Daoy (cell line): Measurements from ENCODE around the gene SNW1. TPM values are rescaled to one million over a fixed set of nuclear protein-coding genes. Genes with fewer than 3 reads are reported as not detected.
A peak's percentile ranks its signal among the peaks of the same experiment; 100 is the strongest.
"Not testable (repeated sequence)": the region's sequence is repeated elsewhere in the genome, so short reads cannot be mapped to it uniquely, and the experiment has no call there.

Experiments
- DNase-seq: peaks from one replicate; pipeline ENCODE4 v3.0.0-alpha.2; 2015; ENCODE audit warnings: low read depth
- total RNA-seq: library from RNA; depleted of rRNA; stranded (reverse); fragments of >200 nt; shearing (Covaris generic); gene quantifications from 2 replicates; pipeline ENCODE4 v1.2.3, GENCODE V29; 2014

The SNW1 gene
- total RNA-seq, 1 experiment from 2014 or later: 133 TPM

DNA sequence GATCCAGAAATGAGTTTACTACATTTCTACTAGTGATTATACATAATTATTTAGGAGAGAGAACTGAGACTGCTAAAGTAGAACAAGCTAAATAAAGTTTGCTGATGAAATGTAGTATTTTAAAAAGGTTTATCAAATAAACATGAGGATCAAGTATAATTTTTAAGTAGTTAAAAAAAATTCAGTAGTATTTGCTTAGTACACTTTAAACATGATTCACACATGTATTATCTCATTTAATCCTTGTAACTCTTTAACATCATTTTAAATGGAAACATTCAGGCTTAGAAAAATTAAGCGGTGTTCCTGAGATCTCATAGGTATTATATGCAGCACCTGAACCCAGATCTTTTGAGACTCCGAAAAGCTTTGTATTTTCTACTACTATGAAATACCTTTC is 8.7 kb downstream of the SNW1 start:
- DNase-seq: no peak

DNA sequence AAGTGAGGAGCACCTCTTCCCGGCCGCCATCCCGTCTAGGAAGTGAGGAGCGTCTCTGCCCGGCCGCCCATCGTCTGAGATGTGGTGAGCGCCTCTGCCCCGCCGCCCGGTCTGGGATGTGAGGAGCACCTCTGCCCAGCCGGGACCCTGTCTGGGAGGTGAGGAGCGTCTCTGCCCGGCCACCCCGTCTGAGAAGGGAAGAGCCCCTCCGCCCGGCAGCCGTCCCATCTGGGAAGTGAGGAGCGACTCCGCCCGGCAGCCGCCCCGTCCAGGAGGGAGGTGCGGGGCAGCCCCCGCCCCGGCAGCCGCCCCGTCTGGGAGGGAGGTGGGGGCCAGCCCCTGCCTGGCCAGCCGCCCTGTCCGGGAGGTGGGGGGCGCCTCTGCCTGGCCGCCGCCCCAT is 13.5 kb downstream of the SNW1 start:
- DNase-seq: not testable (repeated sequence)

DNA sequence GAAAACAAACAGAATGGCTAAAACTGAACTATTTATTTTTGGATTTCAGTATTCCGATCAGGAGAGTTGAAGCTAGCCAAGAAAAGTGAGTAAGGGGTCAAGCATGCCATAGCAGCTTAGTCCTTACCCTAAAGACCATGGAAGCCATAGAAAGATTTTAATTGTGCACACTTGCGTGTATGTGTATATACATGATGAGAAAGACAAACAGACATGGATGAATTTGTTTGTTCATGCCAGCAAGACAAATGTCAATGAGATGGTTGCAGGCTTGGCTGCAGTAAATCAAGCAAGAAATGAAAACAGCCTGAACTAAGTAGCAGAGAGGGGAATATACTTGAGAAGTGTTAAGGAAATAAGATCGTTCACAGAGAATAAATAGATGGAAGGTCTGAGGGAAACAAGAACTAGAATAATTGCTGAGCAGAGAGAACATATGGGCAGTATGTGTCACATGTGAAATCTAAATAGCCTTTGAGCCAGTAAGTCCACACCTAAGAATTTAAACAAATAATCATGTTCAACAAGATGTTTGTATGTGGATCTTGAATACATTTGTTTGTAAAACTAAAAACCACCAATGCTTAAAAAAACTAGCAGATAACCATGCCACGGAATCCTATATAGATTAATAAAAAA is 14.8 kb downstream of the SNW1 start:
- DNase-seq: no peak

DNA sequence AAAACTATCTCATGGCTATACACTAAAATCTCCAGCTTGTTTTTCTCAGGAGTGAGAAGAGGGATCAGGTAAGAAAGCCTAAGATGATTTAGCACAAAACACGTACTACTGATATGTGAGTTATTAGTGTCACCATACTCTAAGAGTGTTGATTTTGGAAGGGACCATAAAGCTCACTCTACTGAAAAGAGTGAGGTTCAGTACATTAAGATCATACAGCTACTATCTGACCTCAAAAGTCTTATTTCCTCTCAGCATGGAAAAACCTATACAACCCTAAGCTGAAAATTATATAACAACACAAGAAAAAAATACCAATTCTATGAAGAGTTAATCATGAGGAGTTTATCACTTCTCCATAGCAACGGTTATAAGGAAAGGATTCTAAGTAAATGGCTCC is 19.5 kb downstream of the SNW1 start:
- DNase-seq: no peak

- peak; percentile 52 for DNase-seq
These were observed 22.3 kb downstream of the SNW1 start for GRCh38 chr14:77738559-77739250.

- DNase-seq: no peak
These were observed 29.9 kb downstream of the SNW1 start for GRCh38 chr14:77730976-77731497.

GRCh38 chr14:77722301-77722700 is 38.7 kb downstream of the SNW1 start:
- no peak for DNase-seq

GRCh38 chr14:77721437-77721836 is 39.5 kb downstream of the SNW1 start:
- no peak for DNase-seq

- no peak for DNase-seq
These were observed 43.2 kb downstream of the SNW1 start for GRCh38 chr14:77717608-77718305.

DNA sequence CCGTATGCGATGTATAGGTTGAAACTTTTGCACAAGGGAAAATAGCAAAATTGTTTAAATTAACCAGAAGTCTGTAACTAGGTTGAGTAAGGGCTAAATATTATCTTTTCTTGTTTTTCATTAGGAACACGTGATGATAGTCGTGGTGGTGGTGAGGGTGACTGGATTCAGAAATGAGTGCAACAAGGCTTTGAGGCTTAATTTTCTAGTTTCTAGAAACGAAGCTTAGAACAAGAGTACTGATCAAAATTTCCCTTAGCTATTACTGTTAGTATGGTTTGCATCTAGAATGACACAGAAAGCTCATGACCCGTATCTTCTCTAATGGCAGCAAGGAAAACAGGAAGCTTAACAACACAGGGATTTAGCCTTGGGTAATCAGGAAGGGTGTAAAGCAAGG is 46.0 kb downstream of the SNW1 start:
- DNase-seq: no peak

DNA sequence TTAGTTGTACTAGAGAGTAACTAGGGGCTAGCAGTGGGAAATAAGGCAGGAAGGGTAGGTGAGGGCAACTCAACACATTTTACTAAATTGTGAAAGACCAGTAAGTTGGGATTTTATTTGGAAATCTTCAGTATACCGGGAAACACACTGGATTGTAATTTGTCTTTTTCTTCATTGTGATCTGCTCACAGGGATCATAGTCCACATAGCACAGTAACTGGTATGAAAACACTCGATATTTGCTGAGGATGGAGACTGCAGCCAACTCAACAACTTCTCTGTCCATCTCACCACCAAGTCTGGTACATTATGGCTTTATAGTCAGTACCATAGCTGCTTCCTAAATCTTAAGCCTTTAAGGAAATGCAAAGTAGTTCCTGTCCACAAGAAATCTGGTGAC is 50.6 kb downstream of the SNW1 start:
- no peak for DNase-seq

DNA sequence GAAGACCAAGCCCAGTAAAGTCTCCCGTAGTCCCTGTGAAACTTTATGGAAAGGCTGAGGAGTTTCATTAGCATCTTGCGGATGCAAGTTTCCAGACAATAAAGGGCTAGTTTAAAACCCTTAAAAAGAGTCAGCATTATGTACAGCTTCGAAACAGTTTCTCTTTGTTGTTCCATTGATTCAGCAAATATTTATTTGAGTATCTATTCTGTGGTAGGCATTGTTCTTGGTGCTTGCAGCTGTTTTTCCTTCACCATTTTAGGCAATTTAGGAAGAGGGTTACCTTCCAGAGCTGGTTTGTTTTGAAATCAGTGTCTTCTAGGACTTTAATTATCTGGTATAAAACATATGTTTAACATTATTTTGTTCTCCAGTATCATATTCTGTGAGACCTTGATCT is 51.5 kb downstream of the SNW1 start:
- no peak for DNase-seq

GRCh38 chr14:77708749-77709148 is 52.2 kb downstream of the SNW1 start:
- no peak for DNase-seq

DNA sequence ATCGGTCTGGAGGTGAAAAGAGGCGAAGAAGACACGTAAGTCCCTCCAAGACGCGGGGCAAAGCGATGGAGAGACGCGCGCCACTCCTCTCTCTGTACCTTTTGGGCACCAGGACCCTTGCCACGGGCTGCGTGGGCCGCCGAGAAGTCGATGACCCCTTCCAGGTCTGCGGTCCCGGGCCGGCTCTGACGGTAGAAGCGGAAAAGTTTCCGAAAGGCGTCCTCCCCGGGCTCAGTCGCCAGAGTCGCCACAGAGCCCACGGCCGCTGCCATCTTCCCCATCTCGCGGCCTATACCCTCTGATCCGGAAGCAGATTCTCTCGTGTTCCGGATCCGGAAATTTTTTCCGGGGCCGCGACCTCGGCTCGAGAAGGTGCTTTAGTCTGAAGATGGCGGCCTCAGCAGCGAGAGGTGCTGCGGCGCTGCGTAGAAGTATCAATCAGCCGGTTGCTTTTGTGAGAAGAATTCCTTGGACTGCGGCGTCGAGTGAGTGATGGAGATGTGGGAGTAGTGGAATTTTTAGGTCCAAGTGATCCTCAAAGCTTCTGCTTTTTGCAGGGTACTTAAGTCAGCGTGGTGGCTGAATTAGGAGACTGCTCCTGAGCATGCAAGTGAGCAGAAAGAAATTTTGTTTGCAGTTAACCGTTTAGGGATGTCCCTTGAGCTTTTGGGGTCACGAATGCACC is 53.1 kb downstream of the SNW1 start, which contains the start of the genes ALKBH1 and SLIRP:
TSS of gene ALKBH1 (minus strand) at position 300 of the 685 bp plus-strand sequence. CDS start at position 281, 19 bp downstream.
TSS of gene SLIRP (plus strand) at position 380 of the 685 bp plus-strand sequence. CDS start at position 389, 9 bp downstream.
- DNase-seq: peak; percentile 84

- DNase-seq: peak; percentile 16
These were observed 53.6 kb downstream of the SNW1 start for GRCh38 chr14:77707355-77707723.

DNA sequence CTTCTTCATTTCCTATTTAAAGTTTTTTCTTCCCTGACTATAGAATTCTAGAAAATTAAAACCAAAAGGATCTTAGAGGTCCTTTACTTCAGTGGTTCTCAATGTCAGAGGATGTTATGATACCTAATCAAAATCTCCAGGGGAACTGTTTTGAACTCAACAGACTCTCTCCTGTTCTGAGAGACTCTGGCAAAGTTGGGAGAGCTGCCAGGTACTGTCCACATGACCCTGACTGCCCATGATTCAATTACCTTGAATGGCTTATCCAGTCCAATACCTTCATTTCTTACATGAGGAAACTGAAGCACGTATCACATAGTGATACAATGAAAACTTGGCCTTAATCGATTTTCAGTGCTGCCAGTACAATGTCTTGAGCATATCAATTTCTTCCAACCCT is 69.7 kb downstream of the SNW1 start:
- no peak for DNase-seq

- DNase-seq: no peak
These were observed 78.8 kb downstream of the SNW1 start for GRCh38 chr14:77682158-77682553.

DNA sequence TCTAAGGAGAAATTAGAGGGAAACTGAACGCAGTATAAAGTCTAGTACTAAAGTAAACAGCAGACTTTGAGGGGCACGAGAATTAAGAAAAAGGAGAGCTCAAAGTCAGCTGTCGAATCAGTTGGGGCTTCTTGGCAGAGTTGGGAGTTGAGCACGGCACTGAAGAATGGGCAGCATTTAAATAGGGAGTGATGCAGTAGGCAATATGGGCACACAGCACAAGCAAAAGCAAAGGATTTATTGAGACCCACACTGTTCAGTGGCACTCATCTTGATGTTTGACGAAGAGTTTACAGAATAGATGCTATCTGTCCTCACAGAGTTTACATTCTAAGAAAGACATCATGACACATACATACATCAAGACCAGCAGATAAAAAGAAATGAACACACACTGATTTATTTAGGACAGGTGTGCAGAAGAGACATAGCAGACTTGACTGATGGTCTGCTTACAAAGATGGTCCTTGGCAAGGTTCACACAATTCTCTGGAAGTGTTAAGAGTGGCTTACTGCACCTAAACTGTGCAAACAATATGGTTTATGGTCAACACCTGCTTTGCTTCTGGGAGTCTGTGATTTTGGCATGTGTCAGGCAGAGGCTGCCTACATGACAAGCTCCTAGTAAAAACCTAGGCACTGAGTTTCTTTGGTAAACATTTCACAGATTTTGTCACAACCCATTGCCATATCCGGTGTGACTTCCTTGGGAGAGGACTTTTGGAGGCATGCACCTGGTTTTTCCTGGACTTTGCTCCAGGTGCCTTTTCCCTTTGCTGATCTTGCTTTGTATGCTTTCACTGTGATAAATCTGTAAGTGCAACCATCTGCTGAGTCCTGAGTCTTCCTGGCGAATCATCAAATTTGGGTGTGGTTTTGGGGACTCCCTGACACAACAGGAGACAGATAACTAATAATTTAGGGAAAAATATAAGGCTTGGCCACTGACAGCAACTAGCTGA is 79.5 kb downstream of the SNW1 start:
- DNase-seq: no peak

GRCh38 chr14:77674931-77675330 is 86.0 kb downstream of the SNW1 start:
- no peak for DNase-seq

DNA sequence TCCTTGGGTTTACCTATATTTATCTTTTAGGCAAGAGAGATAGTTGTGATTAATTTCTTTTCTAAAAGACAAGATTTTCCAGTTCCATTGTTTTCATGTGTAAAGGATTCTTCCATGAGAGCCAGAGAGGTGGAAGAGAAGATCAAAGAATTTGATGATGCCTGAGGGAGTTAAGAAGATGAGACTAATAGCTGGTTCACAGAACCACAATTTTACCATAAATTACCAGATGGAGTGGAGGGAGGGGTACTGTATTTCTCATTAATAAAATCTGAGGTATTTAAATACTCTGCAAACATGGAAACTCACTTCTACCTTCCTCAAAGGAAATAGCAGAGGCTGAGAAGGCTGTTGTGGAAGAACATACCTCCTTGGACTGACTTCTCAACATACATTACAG is 87.8 kb downstream of the SNW1 start:
- DNase-seq: no peak
